Ecto neural progenitor cell (in vitro differentiated cells): ENCODE results near the gene FAM222B.
"Not testable (repeated sequence)": the region's sequence is repeated elsewhere in the genome, so short reads cannot be mapped to it uniquely, and the experiment has no call there.

Source experiments
- DNase-seq: peaks from one replicate; pipeline ENCODE4 v3.0.0-alpha.2; 2018; ENCODE audit warnings: low spot score

FAM222B gene

DNA sequence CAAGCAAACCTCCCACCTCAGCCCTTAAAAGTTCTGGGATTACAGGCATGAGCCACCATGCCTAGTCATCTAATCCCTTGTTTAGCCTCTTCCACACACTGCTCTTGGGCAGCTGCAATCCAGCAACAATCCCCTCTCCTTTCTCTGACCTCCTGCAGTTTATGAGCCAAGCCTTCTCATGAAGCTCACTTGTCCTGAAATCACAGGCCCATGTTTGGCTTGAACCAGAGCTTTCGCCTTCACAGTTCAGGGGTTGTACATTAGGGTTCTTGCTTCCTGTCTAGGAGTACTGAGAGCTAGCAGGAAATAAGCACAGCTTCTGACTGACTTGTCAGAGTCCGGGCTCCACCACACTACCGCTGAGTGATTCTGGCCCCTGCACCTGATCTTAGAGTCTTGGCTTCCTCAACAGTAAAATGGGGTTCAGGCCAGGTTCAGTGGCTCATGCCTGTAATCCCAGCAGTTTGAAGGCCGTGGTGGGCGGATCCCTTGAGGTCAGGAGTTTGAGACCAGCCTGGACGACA lies 28.5 kb upstream of the FAM222B start:
- DNase-seq, result no peak

DNA sequence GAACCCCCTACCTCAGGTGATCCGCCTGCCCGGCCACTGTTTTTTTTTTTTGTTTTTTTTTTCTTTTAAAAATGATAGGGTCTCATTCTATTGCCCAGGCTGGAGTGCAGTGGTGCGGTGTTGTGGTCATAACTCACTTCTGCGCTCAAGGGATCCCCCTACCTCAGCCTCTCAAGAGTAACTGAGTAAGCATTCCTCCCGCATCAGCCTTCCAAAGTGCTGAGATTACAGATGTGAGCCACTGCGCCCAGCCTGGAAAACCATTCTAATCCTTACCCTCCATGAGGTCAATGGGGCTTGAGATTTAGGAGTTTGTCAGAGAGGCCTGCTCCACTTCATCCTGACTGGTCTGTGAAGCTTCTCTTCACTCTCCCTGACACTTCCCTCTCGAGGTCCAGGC lies 24.7 kb upstream of the FAM222B start:
- no peak for DNase-seq

DNA sequence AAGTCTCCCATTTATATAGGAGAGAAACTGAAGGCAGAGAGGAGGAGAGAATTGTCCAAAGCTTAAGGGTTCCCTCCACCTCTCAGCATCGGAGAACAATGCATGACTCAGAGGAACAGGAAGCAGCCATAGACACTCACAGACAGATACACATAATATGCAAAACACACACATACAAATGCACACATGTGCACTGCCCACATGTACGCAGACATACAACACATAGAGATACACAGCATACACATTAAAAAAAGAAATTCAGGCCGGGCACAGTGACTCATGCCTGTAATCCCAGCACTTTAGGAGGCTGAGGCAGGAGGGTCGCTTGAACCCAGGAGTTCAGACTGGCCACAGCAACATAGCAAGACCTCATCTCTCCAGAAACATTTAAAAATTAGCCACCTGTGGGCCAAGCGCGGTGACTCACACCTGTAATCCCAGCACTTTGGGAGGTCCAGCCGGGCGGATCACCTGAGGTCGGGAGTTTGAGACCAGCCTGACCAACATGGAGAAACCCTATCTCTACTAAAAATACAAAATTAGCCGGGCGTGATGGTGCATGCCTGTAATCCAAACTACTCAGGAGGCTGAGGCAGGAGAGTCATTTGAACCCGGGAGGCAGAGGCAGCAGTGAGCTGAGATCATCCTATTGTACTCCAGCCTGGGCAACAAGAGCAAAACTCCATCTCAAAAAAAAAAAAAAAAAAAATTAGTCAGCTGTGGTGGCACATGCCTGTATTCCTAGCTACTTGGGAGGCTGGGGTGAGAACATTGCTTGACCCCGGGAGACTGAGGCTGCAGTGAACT lies 23.6 kb upstream of the FAM222B start:
- DNase-seq, result no peak

DNA sequence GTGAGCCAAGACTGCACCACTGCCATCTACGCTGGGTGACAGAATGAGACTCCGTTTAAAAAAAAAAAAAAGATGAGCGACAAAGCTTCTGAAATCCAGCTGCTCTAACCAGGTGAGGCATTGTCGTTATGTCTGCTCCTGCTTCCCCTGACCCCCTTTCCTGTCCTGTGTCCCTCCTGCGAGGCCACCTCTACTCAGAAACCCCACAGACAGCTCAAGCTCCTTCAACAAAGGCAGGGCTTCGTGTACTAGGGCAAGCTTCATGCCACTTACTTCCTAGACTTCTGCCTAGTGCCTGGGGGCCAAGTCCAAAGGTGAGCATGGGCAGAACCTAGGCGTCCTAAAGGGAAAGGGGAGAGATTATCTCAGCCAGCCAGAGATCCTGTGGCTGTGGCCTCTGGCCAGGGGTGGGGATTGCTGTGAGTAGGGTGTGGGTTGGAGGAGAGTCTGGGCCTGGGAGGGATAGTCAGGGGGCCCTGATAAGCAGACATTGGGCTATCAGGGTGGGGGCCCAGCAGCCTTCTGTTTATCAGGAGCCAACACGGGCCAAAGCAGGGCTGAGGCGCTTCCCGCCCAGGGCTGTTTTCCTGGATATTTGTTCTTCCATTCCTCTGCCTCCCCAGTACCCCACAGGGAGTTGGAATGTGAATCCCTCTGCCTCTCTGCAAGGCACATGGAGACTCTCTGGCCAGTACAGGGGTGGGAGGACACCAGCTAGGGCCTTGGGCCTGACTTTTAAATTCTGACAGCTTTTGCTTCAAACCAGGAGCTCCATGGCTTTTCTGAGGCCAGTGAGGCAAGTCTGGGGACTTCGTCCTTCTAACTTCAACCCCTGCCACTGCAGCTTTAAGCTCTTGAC lies 22.6 kb upstream of the FAM222B start:
- DNase-seq, result no peak

DNA sequence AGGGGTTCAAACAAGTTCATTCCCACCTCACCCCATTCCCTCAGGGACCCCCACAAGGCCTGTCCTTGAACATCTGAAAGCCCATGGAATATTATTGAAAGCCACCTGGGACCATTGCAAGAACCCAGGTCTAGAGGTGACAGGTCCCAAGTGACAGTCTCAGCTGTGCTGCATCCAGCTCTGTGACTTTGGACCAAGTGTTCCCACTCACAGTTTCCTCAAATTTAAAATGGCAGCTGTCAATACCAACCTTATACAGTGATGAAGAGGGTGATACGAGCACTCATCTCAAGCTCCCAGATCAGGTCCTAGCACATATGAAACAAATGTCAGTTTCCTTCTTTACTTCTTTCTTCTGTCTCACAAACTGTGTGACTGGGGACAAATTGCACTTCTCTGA lies 21.4 kb upstream of the FAM222B start:
- no peak for DNase-seq

DNA sequence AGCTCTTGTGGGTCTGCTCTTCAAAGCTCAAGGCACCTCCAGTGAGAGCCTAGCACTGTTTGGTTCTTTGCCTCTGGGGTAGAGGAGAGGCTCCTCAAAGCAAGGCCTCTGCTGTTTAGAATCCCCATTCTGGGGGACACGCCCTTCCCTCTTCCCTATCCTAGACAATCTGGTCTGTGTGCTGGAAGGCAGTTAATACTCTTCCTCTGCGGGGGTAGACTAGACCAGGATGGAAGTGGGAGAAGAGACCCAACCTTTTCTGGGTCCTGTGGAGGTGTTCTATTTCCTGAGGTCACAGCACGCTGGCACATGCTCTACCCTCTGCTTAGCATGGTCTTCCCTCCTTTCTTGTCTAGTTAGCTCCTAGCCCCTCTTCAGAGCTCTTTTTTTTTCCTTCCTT lies 20.0 kb upstream of the FAM222B start:
- no peak for DNase-seq

DNA sequence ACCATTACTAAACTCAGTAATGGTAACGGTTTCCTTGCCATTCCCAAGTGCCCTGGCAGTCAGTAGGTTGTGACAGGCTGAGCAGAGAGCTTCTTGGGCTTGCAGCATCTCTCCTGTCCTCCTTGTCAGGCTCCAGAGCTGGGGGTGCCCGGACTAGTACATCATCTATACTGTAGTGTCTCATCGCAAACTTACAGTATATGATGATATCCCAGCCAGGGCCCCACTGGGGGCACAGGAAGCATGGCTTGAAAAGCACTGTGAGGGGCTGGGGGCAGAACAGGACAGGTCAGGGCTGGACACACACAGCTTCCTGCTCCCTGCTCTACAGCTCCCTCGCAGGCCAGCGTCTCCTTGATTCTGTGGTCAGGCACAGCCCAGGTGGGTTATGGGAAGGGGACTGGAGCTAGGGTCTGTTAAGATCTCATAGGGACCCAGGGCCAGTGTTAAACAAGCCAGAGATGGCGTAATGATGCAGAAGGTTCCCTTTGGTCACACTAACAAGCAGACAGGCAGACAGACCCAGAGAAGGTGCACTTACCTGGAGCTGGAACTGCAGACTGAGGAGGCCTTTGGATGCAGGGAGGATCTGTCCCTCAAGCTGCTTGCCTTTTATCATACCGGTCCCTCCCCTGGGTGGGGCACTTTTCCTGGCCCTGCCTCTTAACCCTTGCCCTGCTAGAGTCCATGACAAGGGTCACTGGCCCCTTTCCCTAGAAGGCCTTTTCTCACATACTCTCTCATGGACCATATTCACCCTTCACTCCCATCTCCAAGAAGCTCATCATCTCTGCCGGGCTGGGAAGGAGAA lies 19.0 kb upstream of the FAM222B start:
- no peak for DNase-seq

DNA sequence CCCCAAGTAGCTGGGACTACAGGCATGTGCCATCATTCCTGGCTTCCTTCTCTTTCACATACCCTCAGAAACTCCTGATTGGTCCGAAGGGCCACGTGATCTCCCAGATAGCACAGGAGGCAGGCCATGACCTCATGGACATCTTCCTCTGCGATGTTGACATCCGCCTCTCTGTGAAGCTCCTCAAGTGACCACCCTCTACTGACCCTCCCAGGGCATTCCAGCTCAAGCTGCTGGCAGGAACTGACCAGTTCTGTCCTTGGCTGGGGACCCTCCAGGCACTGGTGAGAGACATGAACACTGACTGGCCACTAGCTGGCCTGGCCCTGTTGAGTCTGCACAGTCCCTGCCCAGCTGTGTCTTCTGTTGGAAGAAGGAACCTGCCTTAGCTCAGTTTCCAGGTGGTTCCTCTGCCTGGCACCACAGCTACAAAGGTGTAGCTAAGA lies 17.8 kb upstream of the FAM222B start:
- no peak for DNase-seq

DNA sequence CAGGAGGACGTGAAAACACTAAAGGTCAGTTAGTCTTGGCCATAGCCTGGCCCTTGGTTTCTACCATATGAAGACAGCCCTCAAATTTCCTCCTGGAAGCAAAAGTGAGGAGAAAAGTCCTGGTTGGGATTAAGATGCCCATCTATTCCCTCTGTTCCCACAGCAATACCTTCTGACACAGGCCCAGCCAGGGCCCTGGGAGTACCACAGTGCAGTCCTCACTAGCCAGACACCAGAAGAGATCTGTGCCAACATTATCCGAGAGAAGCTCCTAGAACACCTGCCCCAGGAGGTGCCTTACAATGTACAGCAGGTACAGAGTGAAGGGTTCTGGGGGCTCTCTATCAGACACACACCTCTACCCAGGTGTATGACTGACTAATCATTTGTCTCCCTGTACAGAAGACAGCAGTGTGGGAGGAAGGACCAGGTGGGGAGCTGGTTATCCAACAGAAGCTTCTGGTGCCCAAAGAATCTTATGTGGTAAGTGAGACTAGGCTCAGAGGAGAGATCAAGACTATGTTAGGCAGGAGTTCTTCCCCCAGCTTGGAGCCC lies 16.3 kb upstream of the FAM222B start:
- no peak for DNase-seq

DNA sequence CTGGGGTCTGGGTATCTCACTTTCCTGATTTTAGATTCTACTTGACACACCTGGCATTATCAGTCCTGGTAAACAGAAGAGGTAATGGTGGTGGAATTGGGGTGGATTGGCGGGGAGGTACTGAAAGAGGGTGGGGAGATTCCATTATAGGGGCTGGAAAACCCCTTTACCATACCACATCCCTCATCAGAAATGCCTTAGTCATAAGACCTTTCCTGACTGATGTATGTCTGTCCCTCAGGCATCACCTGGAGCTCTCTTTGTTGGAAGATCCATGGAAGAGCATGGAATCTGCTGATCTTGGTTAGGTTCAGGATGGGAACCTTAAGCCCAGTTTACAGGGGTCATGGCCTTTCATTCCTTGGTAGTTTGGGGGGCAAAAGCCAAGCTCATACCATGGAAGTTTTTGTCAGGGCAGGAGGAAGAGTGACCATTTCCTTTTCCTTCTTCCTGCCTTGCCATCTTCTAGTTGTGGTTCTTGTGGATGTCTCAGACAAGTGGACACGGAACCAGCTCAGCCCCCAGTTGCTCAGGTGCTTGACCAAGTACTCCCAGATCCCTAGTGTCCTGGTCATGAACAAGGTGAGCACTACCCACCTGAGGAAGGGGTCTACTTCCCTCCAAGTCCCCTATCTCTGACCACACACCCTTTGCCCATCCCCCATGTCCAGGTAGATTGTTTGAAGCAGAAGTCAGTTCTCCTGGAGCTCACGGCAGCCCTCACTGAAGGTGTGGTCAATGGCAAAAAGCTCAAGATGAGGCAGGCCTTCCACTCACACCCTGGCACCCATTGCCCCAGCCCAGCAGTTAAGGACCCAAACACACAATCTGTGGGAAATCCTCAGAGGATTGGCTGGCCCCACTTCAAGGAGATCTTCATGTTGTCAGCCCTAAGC lies 15.6 kb upstream of the FAM222B start:
- no peak for DNase-seq

DNA sequence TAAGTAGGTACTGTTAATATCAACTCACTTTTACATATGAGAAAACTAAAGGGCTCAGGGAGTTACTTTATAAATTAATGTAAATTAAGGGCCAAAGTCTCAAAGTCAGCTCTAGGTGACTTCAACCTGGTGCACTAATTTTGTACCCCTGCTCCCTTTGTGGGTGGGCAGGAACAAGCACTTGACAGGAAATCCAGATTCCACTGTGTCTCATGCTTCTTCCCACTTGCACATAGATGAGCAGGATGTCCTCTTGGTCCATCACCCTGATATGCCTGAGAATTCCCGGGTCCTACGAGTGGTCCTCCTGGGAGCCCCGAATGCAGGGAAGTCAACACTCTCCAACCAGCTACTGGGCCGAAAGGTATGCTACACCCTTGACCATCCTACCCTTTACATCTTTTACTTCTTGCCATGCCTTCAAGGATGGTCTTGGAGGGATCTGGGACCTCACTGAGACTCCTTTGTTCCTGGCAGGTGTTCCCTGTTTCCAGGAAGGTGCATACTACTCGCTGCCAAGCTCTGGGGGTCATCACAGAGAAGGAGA lies 13.5 kb upstream of the FAM222B start:
- DNase-seq, result no peak

DNA sequence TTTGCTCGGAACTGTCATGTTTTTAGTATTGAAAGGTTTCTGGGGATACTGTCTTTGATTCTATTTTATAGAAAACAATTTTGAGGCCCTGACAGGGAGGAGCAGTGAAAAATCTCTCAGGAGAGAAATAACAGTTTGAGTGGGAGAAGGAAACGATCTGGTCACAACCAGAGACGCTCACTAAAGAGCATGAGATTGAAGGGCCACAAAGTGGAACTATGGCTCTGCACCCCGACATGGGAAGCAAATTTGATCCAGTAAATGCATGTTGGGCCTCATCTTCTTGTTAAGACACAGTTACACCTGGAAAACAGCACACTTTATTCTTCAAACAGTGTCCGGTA lies 12.7 kb upstream of the FAM222B start:
- no peak for DNase-seq

DNA sequence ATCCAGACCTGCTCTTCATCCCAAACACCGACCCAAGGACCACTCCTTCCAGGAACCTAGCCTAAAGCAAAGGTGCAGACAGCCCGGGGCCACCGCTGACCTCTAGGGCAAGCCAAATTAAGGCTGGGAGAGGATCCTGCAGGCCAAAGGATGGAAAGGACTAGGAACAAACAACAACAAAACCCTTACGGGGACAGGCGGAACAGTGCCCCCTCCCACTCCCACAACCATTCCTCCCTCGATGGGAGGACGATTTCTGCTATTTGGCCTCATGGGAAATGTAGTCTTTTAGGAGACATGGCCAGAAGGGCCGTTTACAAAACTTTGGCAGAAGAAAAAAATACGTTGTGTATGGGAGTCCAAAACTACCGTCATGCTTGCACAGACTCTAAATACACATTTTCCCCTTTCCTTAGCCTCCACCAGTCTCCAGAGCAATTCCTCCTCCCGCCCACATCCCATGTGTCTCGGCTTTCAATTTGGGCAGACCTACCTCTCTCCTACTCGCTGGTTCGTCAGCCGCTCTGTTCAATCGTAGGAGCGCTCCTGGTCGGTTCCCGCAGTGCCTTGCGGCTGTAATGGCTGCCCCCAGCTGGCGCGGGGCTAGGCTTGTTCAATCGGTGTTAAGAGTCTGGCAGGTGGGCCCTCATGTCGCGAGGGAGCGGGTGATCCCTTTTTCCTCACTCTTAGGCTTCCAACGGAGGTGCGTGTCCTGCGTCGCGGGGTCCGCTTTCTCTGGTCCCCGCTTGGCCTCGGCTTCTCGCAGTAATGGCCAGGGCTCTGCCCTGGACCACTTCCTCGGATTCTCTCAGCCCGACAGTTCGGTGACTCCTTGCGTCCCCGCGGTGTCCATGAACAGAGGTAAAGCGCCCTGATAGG lies 12.1 kb upstream of the FAM222B start, which contains the start of gene ERAL1:
ERAL1 (plus strand) TSS at position 560 of the 879 bp plus-strand sequence; CDS start at position 579, 19 bp downstream.
- DNase-seq, result peak; percentile 94

DNA sequence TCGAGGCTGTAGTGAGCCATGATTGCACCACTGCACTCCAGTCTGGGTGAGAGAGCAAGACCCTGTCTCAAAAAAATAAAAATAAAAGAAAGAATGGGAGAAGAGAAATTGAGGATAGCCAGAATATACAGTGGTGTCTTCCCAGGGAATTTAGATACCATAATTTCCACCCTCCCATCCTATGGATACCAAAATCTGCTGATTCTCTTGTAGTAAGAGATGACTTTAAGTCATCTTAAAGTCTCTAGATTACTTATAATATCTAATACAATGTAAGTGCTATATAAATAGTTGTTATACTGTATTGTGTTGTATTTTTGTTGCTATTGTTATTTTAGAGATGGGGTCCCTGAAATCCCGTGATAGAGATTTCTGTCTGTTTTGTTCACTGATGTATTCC lies 10.7 kb upstream of the FAM222B start:
- DNase-seq, result no peak

DNA sequence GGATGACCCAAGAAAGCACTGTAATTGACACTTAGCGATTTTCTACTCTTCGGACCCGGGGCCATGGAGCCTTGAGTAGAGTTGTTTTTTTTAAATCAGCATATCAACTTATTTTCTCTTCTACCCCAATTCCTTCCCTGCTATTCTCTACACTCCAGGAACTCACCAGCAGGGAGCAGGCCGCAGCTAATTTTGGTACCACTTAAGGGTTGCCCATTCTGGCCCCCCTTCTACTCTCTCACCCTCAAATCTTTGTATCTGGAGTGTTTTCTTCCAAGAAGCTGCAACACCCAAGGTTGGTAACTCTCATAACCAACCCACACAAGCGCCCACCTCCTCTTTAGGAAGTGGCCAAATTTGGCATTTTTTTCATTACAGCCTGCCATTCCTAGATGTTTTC lies 6.7 kb upstream of the FAM222B start:
- no peak for DNase-seq

DNA sequence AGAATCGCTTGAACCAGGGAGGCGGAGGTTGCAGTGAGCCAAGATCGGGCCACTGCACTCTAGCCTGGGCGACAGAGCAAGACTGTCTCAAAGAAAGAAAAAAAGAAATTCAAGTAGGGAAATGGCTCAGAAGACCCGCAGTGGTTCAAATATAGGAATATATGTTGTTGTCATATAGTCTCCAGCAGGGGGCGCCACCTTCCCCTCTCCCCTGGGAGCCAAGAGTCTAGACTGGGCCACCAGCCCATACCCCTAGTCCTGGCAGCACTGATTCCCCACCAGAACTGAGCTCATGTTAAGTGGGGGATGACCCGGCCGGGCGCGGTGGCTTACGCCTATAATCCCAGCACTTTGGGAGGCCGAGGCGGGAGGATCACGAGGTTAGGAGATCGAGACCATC lies 6.1 kb upstream of the FAM222B start:
- DNase-seq, result not testable (repeated sequence)

DNA sequence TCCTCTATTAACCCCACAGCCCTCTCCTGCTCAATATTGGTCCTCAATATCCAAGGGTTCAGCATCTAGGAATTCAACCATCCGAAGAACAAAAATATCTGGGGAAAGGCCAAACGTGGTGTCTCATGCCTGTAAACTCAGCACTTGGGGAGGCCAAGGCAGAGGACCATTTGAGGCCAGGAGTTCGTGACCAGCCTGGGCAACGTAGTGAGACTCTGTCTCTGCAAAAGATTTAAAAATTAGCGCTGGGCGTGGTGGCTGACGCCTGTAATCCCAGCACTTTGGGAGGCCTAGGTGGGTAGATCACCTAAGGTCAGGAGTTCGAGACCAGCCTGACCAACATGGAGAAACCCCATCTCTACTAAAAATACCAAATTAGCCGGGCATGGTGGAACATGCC lies 4.1 kb upstream of the FAM222B start:
- not testable (repeated sequence) for DNase-seq

DNA sequence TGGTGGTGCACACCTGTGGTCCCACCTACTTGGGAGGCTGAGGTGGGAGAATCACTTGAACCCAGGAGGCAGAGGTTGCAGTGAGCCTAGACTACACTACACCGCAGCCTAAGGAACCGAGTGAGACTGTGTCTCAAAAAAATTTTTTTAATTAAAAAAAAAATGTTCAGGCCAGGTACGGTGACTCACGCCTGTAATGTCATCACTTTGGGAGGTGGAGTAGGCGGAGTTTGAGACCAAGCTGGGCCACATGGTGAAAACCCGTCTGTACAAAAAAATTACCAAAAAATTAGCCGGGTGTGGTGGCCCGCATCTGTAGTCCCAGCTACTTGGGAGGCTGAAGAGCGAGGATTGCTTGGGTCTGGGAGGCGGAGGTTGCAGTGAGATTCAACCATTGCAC lies 3.6 kb upstream of the FAM222B start:
- no peak for DNase-seq

DNA sequence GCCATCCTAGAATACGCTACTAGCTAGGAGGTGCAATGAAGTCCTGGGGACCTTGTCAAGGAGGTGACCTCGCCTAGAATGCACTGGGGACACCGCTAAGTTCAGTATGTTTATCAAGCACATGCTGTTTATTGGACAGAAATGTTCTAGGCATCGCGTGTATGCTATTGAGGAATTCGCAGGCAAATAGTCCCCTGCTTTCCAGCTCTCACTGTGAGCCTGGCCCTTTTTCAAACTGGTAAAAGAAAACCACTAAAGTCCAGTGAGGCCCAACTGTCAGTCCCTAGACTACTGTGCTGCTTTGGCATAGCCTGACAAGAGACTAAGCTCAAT lies 1.2 kb upstream of the FAM222B start:
- no peak for DNase-seq

DNA sequence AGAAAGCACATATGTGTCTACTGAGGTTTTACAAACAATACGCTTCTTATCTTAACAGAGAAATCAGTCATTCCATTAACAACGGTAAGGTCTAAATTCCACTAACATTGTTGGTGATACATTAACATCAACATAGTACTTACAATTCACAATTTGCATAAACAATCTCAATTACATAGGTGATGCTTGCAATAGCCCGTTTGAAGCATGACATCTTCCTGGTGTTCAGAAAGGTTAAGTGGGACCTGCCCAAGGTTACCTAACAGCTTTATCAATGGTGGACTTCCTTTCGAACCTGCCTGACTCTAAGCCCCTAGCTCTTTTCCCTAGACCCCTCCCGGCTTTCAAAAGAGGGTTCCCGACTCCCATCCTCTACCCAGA lies 699 bp downstream of the FAM222B start:
- DNase-seq, result no peak
